C4-2B (cell line): ENCODE data around the gene RAD1.

Experiments
- CTCF ChIP-seq: fragments of 450-650 bp; conservative IDR thresholded peaks from 2 replicates; pipeline ENCODE4 v1.5.1; 2017; ENCODE audit warnings: mild to moderate bottlenecking
- ZFX ChIP-seq: fragments of 450-650 bp; IDR thresholded peaks from 2 replicates; pipeline ENCODE4 v1.6.1; 2017

- TF ChIP-seq CTCF = no peak
- TF ChIP-seq ZFX = no peak
Observed at GRCh38 chr5:34895641-34896419, 19.5 kb downstream of the RAD1 start.
